Stimulated activated CD4-positive, alpha-beta T cell treated with anti-CD3 and anti-CD28 coated beads, TNF-alpha, amount 100 ng/mL, for 1 hour (primary cell): ENCODE results near the gene FLNB.

Experiments used
- DNase-seq, 3 donors: peaks; one replicate each; pipeline ENCODE4 v3.0.0-alpha.2; 2020; ENCODE audit warnings: low read depth in 3 of 3, low spot score in 1 of 3

The FLNB gene

GRCh38 chr3:58009026-58009748 lies 965 bp downstream of the FLNB start:
- peak in 1 of 3 donors; percentile 10 for DNase-seq

- no peak for DNase-seq
Observed at GRCh38 chr3:58009749-58010535, 1.7 kb downstream of the FLNB start.

- no peak for DNase-seq
Observed at GRCh38 chr3:58010562-58010961, 2.3 kb downstream of the FLNB start.

GRCh38 chr3:58011580-58011979 lies 3.4 kb downstream of the FLNB start:
- DNase-seq = no peak

- DNase-seq = no peak
Observed at GRCh38 chr3:58012302-58012701, 4.1 kb downstream of the FLNB start.

GRCh38 chr3:58013099-58013498 lies 4.9 kb downstream of the FLNB start:
- DNase-seq = no peak

GRCh38 chr3:58013973-58014649 lies 5.9 kb downstream of the FLNB start:
- DNase-seq = no peak

GRCh38 chr3:58015520-58015915 lies 7.3 kb downstream of the FLNB start:
- DNase-seq = no peak

- no peak for DNase-seq
Observed at GRCh38 chr3:58016710-58017109, 8.5 kb downstream of the FLNB start.

- DNase-seq = no peak
Observed at GRCh38 chr3:58018892-58019742, 10.9 kb downstream of the FLNB start.

- no peak for DNase-seq
Observed at GRCh38 chr3:58020783-58021071, 12.5 kb downstream of the FLNB start.

GRCh38 chr3:58021072-58021959 lies 13.1 kb downstream of the FLNB start:
- no peak for DNase-seq

- DNase-seq = no peak
Observed at GRCh38 chr3:58021962-58022361, 13.7 kb downstream of the FLNB start.

- DNase-seq = no peak
Observed at GRCh38 chr3:58022490-58022889, 14.3 kb downstream of the FLNB start.

GRCh38 chr3:58023531-58023930 lies 15.3 kb downstream of the FLNB start:
- no peak for DNase-seq

- DNase-seq = no peak
Observed at GRCh38 chr3:58025406-58025805, 17.2 kb downstream of the FLNB start.

GRCh38 chr3:58025837-58026569 lies 17.8 kb downstream of the FLNB start:
- DNase-seq = no peak

GRCh38 chr3:58026598-58026997 lies 18.4 kb downstream of the FLNB start:
- DNase-seq = no peak

GRCh38 chr3:58027704-58028317 lies 19.6 kb downstream of the FLNB start:
- DNase-seq = no peak
